ENCODE results near the gene DOCK3. TPM values are rescaled to one million over a fixed set of nuclear protein-coding genes. Genes with fewer than 3 reads are reported as not detected.
"Not testable (repeated sequence)": the region's sequence is repeated elsewhere in the genome, so short reads cannot be mapped to it uniquely, and the experiment has no call there.

The DOCK3 gene
- total RNA-seq, 2 experiments from 2014 or later: 1.00 to 1.1 TPM

DNA sequence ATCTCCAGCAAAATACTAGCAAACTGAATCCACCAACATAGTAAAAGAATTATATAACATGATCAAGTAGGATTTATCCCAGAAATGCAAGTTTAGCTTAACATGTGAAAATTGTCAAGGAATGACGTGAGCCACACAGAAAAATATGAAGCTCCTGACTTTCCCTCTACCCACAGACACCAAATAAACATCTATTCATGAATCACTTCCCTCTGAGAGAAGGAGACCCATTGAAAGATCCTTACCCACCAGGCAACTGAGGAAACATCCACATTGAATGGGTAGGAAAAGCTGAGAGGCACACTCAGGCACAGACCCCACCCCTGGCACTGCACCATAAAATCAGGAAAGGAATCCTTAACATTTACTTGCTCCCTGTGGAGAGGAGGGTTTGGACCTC lies 608.2 kb downstream of the DOCK3 start:
- Mint-ChIP-seq H3K27me3 (peaks cover 2% of the 10 kb centered on the region), H3K27ac (no peak overlapping the region), H3K9me3 (peaks cover 17% of the 10 kb centered on the region), H3K4me3 (no peak overlapping the region), H3K4me1 (no peaks in the 10 kb centered on the region), H3K36me3 (ENCODE audit: low read depth) (no peaks in the 10 kb centered on the region)
- no peak for DNase-seq
- CTCF ChIA-PET: interaction anchor here (0.8 kb wide), 1 partner anchor 15 kb away, joined by 3 read pairs; no protein-coding TSS in a partner anchor
- POLR2A ChIA-PET: no interaction called here

DNA sequence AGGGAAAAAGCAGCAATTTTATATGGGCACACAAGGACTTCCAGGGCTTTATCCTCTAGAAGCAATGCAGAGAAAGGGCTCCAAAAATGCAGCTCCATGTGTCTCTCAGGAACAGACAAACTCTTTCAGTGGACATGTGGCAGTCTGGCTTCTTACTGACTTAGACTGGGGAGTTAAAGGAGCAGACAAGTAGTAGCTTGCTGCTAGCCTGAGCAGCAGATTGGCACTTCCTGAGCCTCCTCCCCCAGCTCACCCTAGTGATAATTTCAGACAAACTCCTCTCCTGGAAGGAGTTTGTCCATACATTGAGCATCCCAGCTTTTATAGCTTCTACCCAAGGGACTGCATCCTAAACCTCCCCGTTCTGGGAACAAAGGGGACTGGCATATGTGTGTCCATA lies 608.7 kb downstream of the DOCK3 start:
- Mint-ChIP-seq H3K27me3 (peaks cover 2% of the 10 kb centered on the region), H3K4me3 (no peak overlapping the region), H3K36me3 (ENCODE audit: low read depth) (no peaks in the 10 kb centered on the region), H3K27ac (no peak overlapping the region), H3K9me3 (peaks cover 17% of the 10 kb centered on the region), H3K4me1 (no peaks in the 10 kb centered on the region)
- DNase-seq: no peak
- CTCF ChIA-PET: interaction anchor here (0.8 kb wide), 1 partner anchor 15 kb away, joined by 3 read pairs; no protein-coding TSS in a partner anchor
- POLR2A ChIA-PET: no interaction called here

DNA sequence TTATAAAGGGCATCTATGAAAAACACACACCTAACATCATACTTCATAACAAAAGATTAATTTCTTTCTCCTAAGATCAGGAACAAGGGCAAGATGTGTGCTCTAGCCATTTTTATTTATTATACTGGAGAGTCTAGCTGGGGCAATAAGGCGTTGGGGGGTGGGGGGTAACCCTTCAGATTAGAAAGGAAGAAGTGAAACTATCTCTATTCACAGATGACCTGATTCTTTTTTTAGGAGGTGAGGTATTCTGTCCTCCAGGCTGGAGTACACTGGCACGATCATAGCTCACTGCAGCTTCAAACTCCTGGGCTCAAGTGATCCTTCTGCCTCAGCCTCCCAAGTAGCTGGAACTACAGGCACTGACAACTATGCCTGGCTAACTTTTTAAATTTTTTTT lies 620.9 kb downstream of the DOCK3 start:
- DNase-seq: no peak
- H3K9me3 Mint-ChIP-seq: peaks cover 9% of the 10 kb centered on the region
- POLR2A ChIA-PET: no interaction called here

DNA sequence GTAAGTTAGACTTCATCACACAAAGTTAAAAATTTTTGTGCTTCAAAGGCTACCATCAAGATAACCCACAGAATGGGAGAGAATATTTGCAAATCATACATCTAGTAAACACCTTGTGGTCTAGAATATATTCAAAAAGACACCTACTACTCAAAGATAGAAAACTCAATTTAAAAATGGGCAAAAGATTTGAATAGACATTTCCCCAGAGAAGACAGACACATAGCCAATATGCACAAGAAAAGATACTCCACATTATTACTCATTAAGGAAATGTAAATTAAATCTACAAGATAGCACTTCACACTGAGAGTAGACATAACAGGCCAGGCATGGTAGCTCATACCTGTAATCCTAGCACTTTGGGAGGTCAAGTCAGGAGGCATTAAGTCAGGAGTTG lies 622.6 kb downstream of the DOCK3 start:
- Mint-ChIP-seq H3K36me3 (ENCODE audit: low read depth) (no peaks in the 10 kb centered on the region), H3K27ac (no peak overlapping the region), H3K4me3 (no peak overlapping the region), H3K4me1 (no peaks in the 10 kb centered on the region), H3K27me3 (peaks cover 16% of the 10 kb centered on the region), H3K9me3 (peaks cover 6% of the 10 kb centered on the region)
- ChIA-PET CTCF (no interaction called here), POLR2A (no interaction called here)
- DNase-seq: no peak

More for the DNA sequence above, 620.9 kb downstream of the DOCK3 start:
- H3K4me1 Mint-ChIP-seq: no peaks in the 10 kb centered on the region
- no peaks in the 10 kb centered on the region for H3K36me3 Mint-ChIP-seq (ENCODE audit: low read depth)
- no peak overlapping the region for H3K4me3 Mint-ChIP-seq
- H3K27me3 Mint-ChIP-seq: peaks cover 4% of the 10 kb centered on the region
- CTCF ChIA-PET: interaction anchor here (0.6 kb wide), 1 partner anchor 228 kb away, joined by 3 read pairs; no protein-coding TSS in a partner anchor
- H3K27ac Mint-ChIP-seq: no peak overlapping the region

DNA sequence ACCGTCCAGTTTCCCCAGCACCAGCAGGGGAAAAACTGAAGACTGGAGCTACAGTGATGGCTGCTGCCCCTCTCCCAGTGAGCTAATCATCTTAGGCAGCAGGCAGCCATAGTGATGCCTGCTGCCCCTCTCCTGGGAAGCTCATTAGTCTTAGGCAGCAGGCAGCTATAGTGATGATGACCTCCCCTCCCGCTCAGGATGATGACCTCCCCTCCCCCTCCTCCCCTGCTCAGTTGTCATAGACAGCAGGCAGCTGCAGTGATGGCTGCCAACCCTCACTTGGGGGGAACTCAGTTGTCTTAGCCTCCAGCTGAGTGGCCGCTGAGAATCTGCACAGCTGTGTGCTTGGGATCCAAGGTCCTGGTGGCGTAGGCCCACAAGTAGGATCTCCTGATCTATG lies 629.5 kb downstream of the DOCK3 start:
- ChIA-PET CTCF (interaction anchor here (1.1 kb wide), 1 partner anchor 39 kb away, joined by 3 read pairs; no protein-coding TSS in a partner anchor), POLR2A (no interaction called here)

DNA sequence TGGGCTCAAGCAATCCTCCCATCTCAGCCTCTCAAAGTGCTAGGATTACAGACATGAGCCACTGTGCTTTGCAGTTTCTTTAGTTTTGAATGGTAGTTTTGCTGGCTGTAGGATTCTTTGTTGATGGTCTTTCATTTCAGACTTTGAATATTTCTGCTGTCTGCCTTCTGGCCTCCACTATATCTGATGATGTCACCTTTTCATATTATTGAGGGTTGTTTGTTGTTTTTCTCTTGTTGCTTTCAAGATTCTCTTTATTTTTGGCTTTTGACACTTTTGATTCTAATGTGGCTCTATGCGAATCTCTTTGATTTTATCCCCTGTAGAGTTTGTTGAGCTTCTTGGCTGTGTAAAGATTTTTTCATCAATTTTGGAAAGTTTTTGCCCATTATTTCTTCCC lies 631.4 kb downstream of the DOCK3 start:
- Mint-ChIP-seq H3K4me1 (no peaks in the 10 kb centered on the region), H3K4me3 (no peak overlapping the region), H3K27ac (no peak overlapping the region), H3K9me3 (peaks cover 15% of the 10 kb centered on the region), H3K36me3 (ENCODE audit: low read depth) (peaks cover 4% of the 10 kb centered on the region), H3K27me3 (peaks cover 13% of the 10 kb centered on the region)
- POLR2A ChIA-PET: interaction anchor here (0.6 kb wide), 1 partner anchor 53 kb away, joined by 7 read pairs; no protein-coding TSS in a partner anchor
- DNase-seq: no peak
- CTCF ChIA-PET: interaction anchor here (0.8 to 0.9 kb wide), 2 partner anchors 9 to 29 kb away, joined by 3 to 4 read pairs; no protein-coding TSS in a partner anchor

More for the DNA sequence above, 629.5 kb downstream of the DOCK3 start:
- no peaks in the 10 kb centered on the region for H3K4me1 Mint-ChIP-seq
- no peak overlapping the region for H3K4me3 Mint-ChIP-seq
- DNase-seq: no peak
- H3K27ac Mint-ChIP-seq: no peak overlapping the region
- peaks cover 15% of the 10 kb centered on the region for H3K9me3 Mint-ChIP-seq
- H3K36me3 Mint-ChIP-seq (ENCODE audit: low read depth): peaks cover 4% of the 10 kb centered on the region
- H3K27me3 Mint-ChIP-seq: peaks cover 18% of the 10 kb centered on the region

DNA sequence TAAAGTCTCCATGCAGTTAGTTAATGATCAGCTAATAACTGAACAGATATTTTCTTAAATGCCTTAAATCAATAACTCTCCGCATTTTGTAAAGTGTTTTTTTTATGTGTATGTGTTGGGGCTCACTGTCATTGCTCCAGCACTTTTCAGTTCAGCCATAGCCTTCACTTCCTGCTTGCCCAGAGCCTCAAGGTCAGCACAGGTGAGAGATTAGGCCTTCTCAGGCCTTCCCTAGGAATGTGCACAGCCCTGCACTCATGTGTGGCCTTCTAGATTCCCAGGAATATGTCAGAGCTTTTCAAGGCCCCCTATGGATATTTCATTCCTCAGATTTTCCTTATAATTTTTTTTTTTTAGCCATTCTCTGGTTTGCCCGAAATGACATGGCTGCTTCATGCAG lies 632.7 kb downstream of the DOCK3 start:
- Mint-ChIP-seq H3K4me3 (no peak overlapping the region), H3K27me3 (peaks cover 5% of the 10 kb centered on the region), H3K27ac (no peak overlapping the region), H3K36me3 (ENCODE audit: low read depth) (peaks cover 4% of the 10 kb centered on the region), H3K4me1 (no peaks in the 10 kb centered on the region), H3K9me3 (peaks cover 9% of the 10 kb centered on the region)
- DNase-seq: no peak
- CTCF ChIA-PET: no interaction called here
- POLR2A ChIA-PET: no interaction called here

DNA sequence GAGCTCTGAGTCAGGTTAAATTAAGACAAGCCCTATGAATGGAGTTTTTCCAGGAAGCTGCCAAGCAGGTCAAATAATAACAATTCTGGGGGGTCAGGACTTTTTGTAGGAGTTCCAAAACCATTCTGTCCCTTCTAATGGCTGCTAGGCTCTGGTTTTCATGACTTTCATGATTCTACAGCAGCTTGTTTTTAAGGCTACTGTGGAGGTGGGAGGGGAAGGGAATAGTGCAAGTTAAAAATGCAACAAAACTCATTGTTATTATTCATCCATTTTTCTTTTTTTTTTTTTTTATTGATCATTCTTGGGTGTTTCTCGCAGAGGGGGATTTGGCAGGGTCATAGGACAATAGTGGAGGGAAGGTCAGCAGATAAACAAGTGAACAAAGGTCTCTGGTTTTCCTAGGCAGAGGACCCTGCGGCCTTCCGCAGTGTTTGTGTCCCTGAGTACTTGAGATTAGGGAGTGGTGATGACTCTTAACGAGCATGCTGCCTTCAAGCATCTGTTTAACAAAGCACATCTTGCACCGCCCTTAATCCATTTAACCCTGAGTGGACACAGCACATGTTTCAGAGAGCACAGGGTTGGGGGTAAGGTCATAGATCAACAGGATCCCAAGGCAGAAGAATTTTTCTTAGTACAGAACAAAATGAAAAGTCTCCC lies 633.3 kb downstream of the DOCK3 start:
- H3K27me3 Mint-ChIP-seq; H3K27ac Mint-ChIP-seq; H3K9me3 Mint-ChIP-seq; CTCF ChIA-PET; POLR2A ChIA-PET; H3K4me1 Mint-ChIP-seq; H3K36me3 Mint-ChIP-seq (ENCODE audit: low read depth); DNase-seq; H3K4me3 Mint-ChIP-seq: not testable (repeated sequence)

DNA sequence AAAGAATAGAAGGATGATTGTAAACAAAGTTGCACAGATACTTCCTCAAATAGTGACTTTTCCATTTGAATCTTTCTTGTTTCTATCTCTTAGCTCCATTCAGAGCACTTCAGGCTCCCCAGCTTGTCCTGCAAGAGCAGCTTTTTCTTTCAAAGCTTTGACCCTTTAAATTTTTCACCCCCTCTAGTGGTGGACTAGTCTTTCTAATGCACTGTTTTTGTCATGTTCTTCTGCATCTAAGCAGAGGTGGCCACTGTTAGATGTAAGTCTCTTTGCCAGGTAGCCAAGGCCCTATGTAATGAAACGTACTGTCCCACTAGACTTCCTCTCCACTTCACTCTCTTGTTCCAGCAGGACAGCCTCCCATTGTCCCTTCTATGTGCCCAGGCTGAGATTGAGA lies 636.3 kb downstream of the DOCK3 start:
- no peak overlapping the region for H3K27ac Mint-ChIP-seq
- CTCF ChIA-PET: no interaction called here

DNA sequence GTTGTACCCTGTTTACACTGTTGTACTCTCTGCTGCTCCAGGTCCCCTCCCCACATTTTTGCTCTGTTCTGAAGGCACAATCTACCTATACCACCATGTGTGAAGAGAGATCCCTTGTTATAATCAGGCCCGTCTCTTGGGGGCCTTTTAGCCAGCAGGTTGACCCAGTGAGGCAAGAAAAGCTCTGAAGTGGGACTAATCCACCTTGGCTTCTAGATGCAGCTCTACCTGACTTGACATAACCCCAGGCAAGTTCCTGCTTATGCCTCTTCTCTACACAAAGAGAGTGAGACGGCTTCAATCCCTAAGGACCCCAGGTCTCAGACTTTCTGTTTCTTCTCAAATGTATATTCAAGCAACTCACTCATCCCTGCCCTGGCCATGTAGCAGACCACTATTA lies 653.5 kb downstream of the DOCK3 start:
- H3K27me3 Mint-ChIP-seq: peaks cover 7% of the 10 kb centered on the region
- ChIA-PET POLR2A (no interaction called here), CTCF (no interaction called here)
- no peaks in the 10 kb centered on the region for H3K36me3 Mint-ChIP-seq (ENCODE audit: low read depth)
- H3K4me3 Mint-ChIP-seq: no peak overlapping the region
- no peak overlapping the region for H3K27ac Mint-ChIP-seq
- no peaks in the 10 kb centered on the region for H3K4me1 Mint-ChIP-seq
- no peak for DNase-seq
- H3K9me3 Mint-ChIP-seq: no peaks in the 10 kb centered on the region

More for the DNA sequence above, 636.3 kb downstream of the DOCK3 start:
- no peaks in the 10 kb centered on the region for H3K4me1 Mint-ChIP-seq
- H3K36me3 Mint-ChIP-seq (ENCODE audit: low read depth): peaks cover 4% of the 10 kb centered on the region
- POLR2A ChIA-PET: no interaction called here
- peaks cover 6% of the 10 kb centered on the region for H3K9me3 Mint-ChIP-seq
- H3K4me3 Mint-ChIP-seq: no peak overlapping the region
- DNase-seq: no peak
- peaks cover 5% of the 10 kb centered on the region for H3K27me3 Mint-ChIP-seq

DNA sequence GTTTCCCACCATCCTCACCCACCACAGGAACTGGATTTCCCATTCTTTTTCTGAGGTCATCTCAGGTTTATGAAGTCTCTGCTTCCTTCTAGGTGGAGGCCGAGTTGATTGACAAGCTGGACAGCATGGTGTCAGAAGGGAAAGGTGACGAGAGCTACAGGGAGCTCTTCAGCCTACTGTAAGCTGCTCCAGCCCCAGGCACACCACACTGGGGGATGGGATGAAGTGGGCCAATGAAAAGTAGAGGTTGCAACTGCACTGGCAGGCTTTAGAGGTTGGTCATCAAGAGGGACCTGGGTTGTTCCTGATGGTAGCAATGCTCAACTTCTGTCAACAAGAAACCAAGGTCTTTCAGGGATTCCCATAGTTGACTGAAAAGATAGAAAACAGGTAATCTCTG lies 655.3 kb downstream of the DOCK3 start:
- no peaks in the 10 kb centered on the region for H3K4me1 Mint-ChIP-seq
- ChIA-PET CTCF (no interaction called here), POLR2A (no interaction called here)
- H3K4me3 Mint-ChIP-seq: no peak overlapping the region
- H3K27me3 Mint-ChIP-seq: peaks cover 3% of the 10 kb centered on the region
- H3K36me3 Mint-ChIP-seq (ENCODE audit: low read depth): no peaks in the 10 kb centered on the region
- no peak overlapping the region for H3K27ac Mint-ChIP-seq
- no peaks in the 10 kb centered on the region for H3K9me3 Mint-ChIP-seq
- DNase-seq: no peak

DNA sequence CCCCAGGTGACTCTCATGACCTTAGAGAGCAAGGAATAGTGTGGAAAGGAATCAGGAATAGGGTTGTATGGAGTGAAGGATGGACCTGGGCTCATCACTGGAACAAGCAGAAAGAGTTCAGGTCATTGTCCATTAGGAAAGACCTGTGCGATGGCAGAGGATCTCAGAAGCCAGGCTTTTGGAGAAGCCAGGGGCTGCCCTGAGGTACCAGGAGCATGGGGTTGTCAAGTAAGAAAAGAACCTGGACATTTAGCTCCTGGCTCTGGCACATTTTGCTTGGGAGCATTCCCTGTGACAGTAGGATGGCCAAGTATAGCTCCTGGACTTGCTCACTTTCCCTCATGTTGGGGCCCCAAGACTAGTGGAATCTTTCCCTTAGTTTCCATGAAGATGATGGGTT lies 657.4 kb downstream of the DOCK3 start:
- H3K36me3 Mint-ChIP-seq (ENCODE audit: low read depth): no peaks in the 10 kb centered on the region
- H3K4me1 Mint-ChIP-seq: no peaks in the 10 kb centered on the region
- ChIA-PET POLR2A (no interaction called here), CTCF (no interaction called here)
- no peak overlapping the region for H3K4me3 Mint-ChIP-seq
- DNase-seq: no peak
- H3K27ac Mint-ChIP-seq: no peak overlapping the region
- no peaks in the 10 kb centered on the region for H3K9me3 Mint-ChIP-seq
- no peaks in the 10 kb centered on the region for H3K27me3 Mint-ChIP-seq

DNA sequence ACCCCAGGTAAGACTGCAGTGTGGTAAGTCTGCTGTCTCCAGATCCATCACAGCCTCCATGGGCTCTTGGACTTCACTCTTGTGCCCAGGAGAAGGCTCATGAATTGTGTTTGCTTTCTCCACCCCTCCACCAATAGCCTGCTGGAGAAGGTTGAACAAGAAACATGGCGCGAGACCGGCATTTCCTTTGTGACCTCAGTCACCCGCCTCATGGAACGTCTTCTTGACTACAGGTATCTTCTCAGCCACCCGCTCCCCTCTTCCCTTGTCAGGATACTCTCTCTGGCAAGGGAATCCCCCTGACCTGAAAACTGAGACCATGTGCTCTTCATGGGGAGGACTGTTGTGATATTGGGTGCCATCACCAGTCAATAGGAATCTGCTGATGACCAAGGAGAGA lies 658.3 kb downstream of the DOCK3 start:
- Mint-ChIP-seq H3K27me3 (no peaks in the 10 kb centered on the region), H3K4me1 (no peaks in the 10 kb centered on the region), H3K4me3 (no peak overlapping the region), H3K36me3 (ENCODE audit: low read depth) (no peaks in the 10 kb centered on the region), H3K27ac (no peak overlapping the region), H3K9me3 (no peaks in the 10 kb centered on the region)
- CTCF ChIA-PET: no interaction called here
- POLR2A ChIA-PET: no interaction called here
- DNase-seq: no peak

DNA sequence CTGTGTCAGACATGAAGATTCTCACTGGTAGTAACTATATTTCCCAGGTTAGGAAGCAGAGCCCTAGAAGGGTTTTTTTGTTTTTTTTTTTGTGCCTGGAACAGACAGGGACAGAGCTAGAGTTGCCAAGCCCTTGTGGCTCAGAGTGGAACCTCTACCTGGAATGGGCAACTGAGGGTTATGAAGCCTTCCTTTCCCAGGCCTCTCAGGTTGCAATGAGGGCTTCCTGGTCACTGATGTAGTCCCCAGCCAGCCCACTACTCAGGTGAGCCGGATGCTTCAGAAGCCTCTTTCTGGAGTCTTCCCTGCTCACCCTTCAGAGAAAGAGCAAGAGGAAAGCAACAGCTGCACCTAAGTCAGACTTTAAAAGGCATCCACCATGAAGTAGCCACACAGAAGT lies 661.5 kb downstream of the DOCK3 start:
- Mint-ChIP-seq H3K27ac (no peak overlapping the region), H3K4me3 (no peak overlapping the region), H3K4me1 (no peaks in the 10 kb centered on the region), H3K36me3 (ENCODE audit: low read depth) (no peaks in the 10 kb centered on the region), H3K27me3 (no peaks in the 10 kb centered on the region), H3K9me3 (no peaks in the 10 kb centered on the region)
- ChIA-PET CTCF (interaction anchor here (1.1 kb wide), 2 partner anchors 9 to 13 kb away, joined by 3 to 4 read pairs; no protein-coding TSS in a partner anchor), POLR2A (no interaction called here)
- no peak for DNase-seq
